Raji (cell line): ENCODE measurements around the gene EFNA3.

Experiments
- POLR2A ChIP-seq: IDR thresholded peaks from 2 replicates; pipeline ENCODE4 v1.6.1; 2011; ENCODE audit warnings: low read depth, low read length, control low read depth; ENCODE audit not compliant: insufficient read depth

Gene EFNA3

GRCh38 chr1:155057788-155058211 lies 20.8 kb upstream of the EFNA3 start:
- TF ChIP-seq POLR2A = no peak

DNA sequence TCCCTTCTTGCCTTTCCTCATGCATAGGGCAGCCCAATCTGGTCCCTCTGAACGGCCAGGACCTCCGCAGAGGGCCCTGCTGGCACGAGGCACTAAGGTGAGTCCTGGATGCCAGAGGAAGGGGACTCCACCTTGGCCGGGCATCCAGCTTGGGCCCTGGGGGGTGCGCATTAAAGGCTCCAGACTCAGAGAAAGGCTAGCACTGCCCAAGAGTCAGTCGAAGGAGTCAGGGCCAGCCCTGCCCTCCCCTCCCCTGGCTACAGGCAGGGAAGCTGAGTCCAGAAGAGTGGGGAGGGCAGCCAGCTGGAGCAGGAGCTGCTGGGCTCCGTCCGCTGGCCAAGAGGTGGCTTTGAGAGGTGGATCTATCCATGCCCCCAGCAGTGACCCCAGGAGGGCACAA lies 17.9 kb upstream of the EFNA3 start:
- no peak for TF ChIP-seq POLR2A

DNA sequence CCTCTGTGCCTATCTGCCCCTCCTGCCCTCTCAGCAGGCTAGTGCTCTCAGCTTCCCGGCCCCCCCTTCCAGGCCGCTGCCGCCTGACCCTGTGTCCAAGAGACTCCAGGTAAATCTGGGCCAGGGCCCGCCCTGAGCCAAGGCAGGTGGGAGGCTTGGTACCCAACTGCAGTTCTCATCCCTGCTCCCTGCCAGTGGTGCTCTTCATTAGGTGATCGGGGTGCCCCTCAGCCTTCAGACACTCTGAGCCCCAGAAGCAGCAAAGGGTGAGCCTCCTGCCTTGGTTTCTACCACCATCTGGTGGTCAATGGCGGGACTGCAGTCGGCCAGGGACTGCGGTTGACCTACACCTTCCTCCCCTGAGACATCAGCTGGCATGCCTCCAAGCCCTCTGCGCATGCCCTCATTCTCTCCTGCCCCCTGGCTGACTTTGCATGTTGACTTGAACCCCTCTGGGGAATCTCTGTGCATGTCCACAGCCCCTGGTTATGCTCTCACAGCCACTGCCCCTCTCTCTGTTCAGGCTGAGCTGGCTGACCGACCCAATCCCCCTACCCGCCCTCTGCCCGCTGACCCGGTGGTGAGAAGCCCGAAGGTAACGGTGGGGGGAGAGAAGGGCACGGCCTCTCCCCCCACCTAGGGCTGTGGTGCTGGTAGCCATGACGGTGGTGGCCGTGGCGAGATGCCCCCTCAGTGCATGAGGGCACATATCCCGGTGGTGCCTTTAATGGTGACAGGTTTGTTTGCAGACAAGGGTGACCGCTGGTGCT lies 17.1 kb upstream of the EFNA3 start:
- TF ChIP-seq POLR2A = peak; percentile 29; the same call in 1 of the 2 replicates

DNA sequence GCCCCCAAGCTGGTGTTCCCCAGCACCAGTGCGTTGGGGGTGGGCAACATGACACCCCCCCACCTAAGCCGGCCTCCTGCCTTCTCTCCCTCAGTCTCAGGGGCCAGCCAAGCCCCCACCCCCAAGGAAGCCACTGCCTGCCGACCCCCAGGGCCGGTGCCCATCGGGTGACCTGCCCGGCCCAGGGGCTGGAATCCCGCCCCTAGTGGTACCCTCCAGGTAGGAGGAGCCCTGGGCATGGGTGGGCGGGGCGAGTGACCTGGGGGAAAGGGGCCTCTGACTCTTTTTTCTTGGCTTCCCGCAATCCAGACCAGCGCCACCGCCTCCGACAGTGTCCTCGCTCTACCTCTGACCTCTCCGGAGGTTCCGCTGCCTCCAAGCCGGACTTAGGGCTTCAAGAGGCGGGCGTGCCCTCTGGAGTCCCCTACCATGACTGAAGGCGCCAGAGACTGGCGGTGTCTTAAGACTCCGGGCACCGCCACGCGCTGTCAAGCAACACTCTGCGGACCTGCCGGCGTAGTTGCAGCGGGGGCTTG lies 16.4 kb upstream of the EFNA3 start:
- no peak for TF ChIP-seq POLR2A

GRCh38 chr1:155062702-155063411 lies 15.8 kb upstream of the EFNA3 start:
- peak; percentile 31; the same call in 1 of the 2 replicates for TF ChIP-seq POLR2A

DNA sequence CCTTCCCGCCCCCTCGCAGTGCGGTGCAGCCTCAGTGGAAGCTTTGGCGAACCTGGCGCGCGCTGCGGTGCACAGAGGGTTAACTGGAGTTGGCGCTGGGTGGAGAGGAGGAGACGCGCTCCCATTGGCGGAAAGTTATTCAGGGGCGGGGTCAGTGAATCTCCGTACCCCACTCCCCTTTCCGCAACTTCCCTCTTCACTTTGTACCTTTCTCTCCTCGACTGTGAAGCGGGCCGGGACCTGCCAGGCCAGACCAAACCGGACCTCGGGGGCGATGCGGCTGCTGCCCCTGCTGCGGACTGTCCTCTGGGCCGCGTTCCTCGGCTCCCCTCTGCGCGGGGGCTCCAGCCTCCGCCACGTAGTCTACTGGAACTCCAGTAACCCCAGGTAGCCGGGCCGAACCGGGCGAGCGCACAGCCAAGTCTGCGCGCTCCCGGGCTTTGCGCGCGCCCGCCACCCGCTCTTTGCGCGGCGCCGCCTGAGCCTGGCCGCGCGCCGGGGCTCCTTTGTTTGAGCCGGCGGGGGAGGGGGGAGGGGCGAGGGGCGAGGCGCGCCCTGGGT lies 15.0 kb upstream of the EFNA3 start, which contains the start of gene EFNA4:
Gene EFNA4 (plus strand): TSS at position 191 of the 561 bp plus-strand sequence. CDS start 84 bp downstream, at position 275.
- TF ChIP-seq POLR2A = peak; percentile 97

- no peak for TF ChIP-seq POLR2A
Observed at GRCh38 chr1:155064111-155064831, 14.4 kb upstream of the EFNA3 start.

- no peak for TF ChIP-seq POLR2A
Observed at GRCh38 chr1:155064832-155065429, 13.7 kb upstream of the EFNA3 start.

- no peak for TF ChIP-seq POLR2A
Observed at GRCh38 chr1:155066777-155067176, 11.9 kb upstream of the EFNA3 start.

DNA sequence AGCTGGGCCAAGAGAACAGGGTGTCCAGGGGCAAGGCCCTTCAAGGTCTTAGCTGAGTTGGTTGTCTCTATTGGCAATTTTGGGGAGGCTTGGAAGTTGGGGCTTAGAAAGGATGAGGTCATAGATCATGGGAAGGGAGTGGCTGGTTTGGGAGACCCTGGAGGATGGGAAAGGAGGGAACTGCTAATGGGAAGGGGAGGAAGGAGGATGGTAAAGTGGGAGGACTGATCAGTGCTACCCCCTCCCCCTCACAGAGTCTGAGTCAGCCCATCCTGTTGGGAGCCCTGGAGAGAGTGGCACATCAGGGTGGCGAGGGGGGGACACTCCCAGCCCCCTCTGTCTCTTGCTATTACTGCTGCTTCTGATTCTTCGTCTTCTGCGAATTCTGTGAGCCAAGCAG lies 10.0 kb upstream of the EFNA3 start:
- no peak for TF ChIP-seq POLR2A

- no peak for TF ChIP-seq POLR2A
Observed at GRCh38 chr1:155069551-155070157, 9.0 kb upstream of the EFNA3 start.

DNA sequence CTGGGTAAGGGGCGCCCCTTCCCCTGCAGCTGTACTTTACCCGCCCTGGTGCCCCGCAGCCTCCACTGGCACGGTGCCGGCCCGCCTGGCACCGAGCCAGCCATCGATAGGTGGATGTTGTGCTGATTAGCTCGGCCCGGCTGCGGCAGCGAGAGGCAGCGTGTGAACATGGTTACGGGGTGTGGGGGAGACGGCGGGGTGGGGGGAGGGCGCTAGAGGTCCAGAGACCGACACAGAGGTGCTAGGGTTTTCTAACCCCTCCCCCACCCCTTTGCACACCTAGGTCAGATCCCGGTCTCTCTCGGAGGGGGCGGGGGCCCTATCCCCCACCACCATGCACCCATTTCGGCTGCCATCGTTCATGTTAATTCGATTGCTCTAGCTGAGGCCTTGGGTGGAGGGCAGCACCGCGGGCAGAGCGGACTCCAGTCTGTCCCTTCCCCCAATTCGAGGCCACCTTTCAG lies 8.4 kb upstream of the EFNA3 start:
- no peak for TF ChIP-seq POLR2A

DNA sequence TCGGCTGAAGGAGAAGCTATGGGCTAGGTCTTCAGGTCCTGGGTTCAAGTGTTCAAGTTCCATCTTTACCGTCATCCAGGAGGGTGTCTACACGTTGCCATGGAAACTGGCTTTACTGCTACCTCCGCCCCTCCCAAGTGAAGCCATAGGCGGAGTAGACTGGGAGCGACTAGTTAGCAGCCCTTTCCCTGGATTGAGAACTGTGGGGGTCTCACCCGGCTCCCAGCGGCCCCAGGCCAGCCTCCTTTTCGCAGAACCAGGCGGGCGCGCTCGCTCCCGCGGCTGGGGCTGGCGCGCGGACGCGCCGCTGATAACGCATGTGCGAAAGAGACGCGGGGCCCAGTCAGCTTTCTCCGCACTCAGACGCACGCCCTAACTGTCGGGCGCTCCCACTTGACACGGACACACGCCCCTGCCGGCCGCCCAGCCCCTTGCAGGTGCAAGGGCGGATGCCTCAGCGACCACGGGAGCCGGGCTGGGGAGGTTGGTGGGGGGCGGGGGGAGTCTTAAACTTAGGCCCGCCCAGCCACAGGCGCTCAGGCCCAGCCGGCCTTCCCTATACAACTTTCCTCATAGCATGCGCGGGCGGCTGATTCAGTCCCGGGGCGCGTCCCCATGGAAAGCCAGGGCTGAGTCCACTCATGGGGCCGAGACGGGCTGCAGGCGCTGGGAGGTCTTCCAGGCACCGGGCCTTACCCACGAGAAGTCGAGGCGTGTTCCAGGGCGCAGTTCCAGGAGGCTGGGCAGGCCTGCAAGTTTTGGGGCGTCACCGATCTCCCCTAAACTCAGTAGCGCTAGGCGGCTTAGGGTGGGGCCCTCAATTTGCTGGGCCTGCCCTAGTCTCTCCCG lies 7.7 kb upstream of the EFNA3 start:
- TF ChIP-seq POLR2A = no peak
